Measurements from ENCODE around the gene ST6GALNAC1.

GRCh38 chr17:76630151-76630550 lies 13.4 kb downstream of the ST6GALNAC1 start:
- TF ChIP-seq EZH2phosphoT487 (IDR thresholded peaks at IDR 0.05; ENCODE audit: low read depth, severe bottlenecking, unreplicated experiment) = no peak
- TF ChIP-seq CTCF (IDR thresholded peaks at IDR 0.05; ENCODE audit: poor library complexity) = no peak
- no peak for TF ChIP-seq EZH2 (IDR thresholded peaks at IDR 0.05; ENCODE audit: borderline replicate concordance)
